NCI-H69 (cell line): ENCODE measurements around the gene LAMA3.
A peak's percentile ranks its signal among the peaks of the same experiment; 100 is the strongest.
"Not testable (repeated sequence)": the region's sequence is repeated elsewhere in the genome, so short reads cannot be mapped to it uniquely, and the experiment has no call there.

Experiments used
- DNase-seq: peaks from one replicate; lab custom pipeline; 2025; lab: John Stamatoyannopoulos, UW

LAMA3 gene

GRCh38 chr18:23704806-23705205 is 15.6 kb downstream of the LAMA3 start:
- DNase-seq: no peak

- peak; percentile 68 for DNase-seq
Observed at GRCh38 chr18:23706971-23707640, 17.9 kb downstream of the LAMA3 start.

- no peak for DNase-seq
Observed at GRCh38 chr18:23710068-23710527, 20.8 kb downstream of the LAMA3 start.

GRCh38 chr18:23710946-23711345 is 21.7 kb downstream of the LAMA3 start:
- DNase-seq: no peak

- no peak for DNase-seq
Observed at GRCh38 chr18:23711426-23711825, 22.2 kb downstream of the LAMA3 start.

- DNase-seq: no peak
Observed at GRCh38 chr18:23712445-23712844, 23.2 kb downstream of the LAMA3 start.

- DNase-seq: no peak
Observed at GRCh38 chr18:23714576-23714975, 25.3 kb downstream of the LAMA3 start.

- DNase-seq: not testable (repeated sequence)
Observed at GRCh38 chr18:23716079-23716478, 26.8 kb downstream of the LAMA3 start.

GRCh38 chr18:23716516-23716915 is 27.3 kb downstream of the LAMA3 start:
- DNase-seq: no peak

GRCh38 chr18:23716966-23717365 is 27.7 kb downstream of the LAMA3 start:
- no peak for DNase-seq

- no peak for DNase-seq
Observed at GRCh38 chr18:23718243-23718720, 29.0 kb downstream of the LAMA3 start.

- DNase-seq: no peak
Observed at GRCh38 chr18:23718731-23719130, 29.5 kb downstream of the LAMA3 start.

GRCh38 chr18:23719634-23720201 is 30.5 kb downstream of the LAMA3 start:
- DNase-seq: no peak

- DNase-seq: peak; percentile 82
Observed at GRCh38 chr18:23721696-23722480, 32.6 kb downstream of the LAMA3 start.

GRCh38 chr18:23722646-23723045 is 33.4 kb downstream of the LAMA3 start:
- no peak for DNase-seq

- no peak for DNase-seq
Observed at GRCh38 chr18:23723121-23723520, 33.9 kb downstream of the LAMA3 start.

- no peak for DNase-seq
Observed at GRCh38 chr18:23724681-23725080, 35.4 kb downstream of the LAMA3 start.

- DNase-seq: no peak
Observed at GRCh38 chr18:23725351-23725750, 36.1 kb downstream of the LAMA3 start.

GRCh38 chr18:23725827-23726661 is 36.8 kb downstream of the LAMA3 start:
- DNase-seq: peak; percentile 56

GRCh38 chr18:23727707-23728493 is 38.6 kb downstream of the LAMA3 start:
- DNase-seq: no peak

- DNase-seq: peak; percentile 85
Observed at GRCh38 chr18:23730857-23731256, 41.6 kb downstream of the LAMA3 start.
